GM10266 (cell line): ENCODE results near the gene PAPPA.

Experiments used
- DNase-seq: peaks from one replicate; pipeline ENCODE4 v3.0.0; 2012; ENCODE audit errors: extremely low spot score
- CTCF ChIP-seq: IDR thresholded peaks from 2 replicates; pipeline ENCODE4 v1.5.1; 2012; ENCODE audit warnings: mild to moderate bottlenecking, low read depth; ENCODE audit not compliant: control insufficient read depth, insufficient read depth; ENCODE audit errors: missing control alignments

Gene PAPPA

GRCh38 chr9:116322521-116322920 lies 168.9 kb downstream of the PAPPA start:
- DNase-seq = no peak
- no peak for TF ChIP-seq CTCF

GRCh38 chr9:116323012-116323411 lies 169.4 kb downstream of the PAPPA start:
- TF ChIP-seq CTCF = no peak
- DNase-seq = no peak

GRCh38 chr9:116323571-116323970 lies 170.0 kb downstream of the PAPPA start:
- no peak for TF ChIP-seq CTCF
- no peak for DNase-seq

GRCh38 chr9:116325924-116326323 lies 172.3 kb downstream of the PAPPA start:
- no peak for TF ChIP-seq CTCF
- DNase-seq = no peak

GRCh38 chr9:116327701-116328405 lies 174.3 kb downstream of the PAPPA start:
- no peak for TF ChIP-seq CTCF
- no peak for DNase-seq

- TF ChIP-seq CTCF = no peak
- DNase-seq = no peak
These were observed 175.9 kb downstream of the PAPPA start for GRCh38 chr9:116329470-116329869.

GRCh38 chr9:116331241-116331640 lies 177.7 kb downstream of the PAPPA start:
- TF ChIP-seq CTCF = no peak
- DNase-seq = no peak
